Epithelial cell of umbilical artery (primary cell): ENCODE data around the gene TBCK. TPM values are rescaled to one million over a fixed set of nuclear protein-coding genes. Genes with fewer than 3 reads are reported as not detected.

Source experiments
- total RNA-seq: library from RNA; depleted of rRNA; stranded (reverse); fragments of >200 nt; gene quantifications from 2 replicates; pipeline ENCODE4 v1.2.3, GENCODE V29; 2014

The TBCK gene
- total RNA-seq, result 17.2 and 37.4 TPM in 2 replicates

DNA sequence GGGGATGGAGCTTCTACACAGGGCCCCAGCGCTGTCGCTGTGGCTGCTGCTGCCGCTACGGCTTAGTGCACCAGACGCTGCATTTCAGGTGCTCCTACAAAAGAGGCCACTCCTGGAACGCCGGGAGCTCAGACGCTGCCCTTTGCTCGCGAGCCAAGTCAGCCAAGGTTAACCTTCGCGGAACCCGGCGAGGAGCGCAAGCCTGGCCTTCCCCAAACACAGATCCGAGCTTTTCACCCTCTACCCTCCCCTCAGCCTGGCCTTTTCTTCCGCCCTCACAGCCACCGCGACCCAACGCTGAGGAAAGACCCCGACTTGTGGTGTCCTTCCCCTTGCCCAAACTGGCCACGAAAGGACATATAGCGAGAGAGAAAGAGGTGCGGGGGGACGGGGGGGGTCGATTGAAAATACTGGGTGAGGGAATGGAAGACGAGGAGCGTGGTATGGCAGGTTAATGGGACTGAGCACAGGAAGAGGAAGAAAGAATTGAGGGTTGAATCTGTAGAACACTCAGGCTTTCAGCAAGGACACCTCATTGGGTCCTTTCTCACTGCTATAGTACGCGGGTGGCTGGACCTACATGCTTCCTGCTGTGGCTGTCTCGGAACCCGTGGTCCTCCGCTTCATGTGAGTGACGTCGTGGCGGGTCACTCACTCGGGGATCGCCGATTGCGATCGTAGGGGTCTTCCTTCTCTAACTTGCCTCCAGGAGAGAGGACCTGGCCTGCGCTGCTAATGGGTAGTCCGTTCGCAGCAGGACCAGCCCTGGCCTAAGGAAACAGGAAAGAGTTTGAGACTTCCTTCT lies at the start of gene TBCK, which contains the start of gene AIMP1:
TBCK (minus strand) TSS at position 242 of the 805 bp plus-strand sequence. CDS start 7,249 bp downstream, outside the sequence.
AIMP1 (plus strand) TSS at position 583 of the 805 bp plus-strand sequence. CDS start 8,460 bp downstream, outside the sequence.

Other genes starting within 250 kb of the TBCK start
- 32.8 and 33.1 TPM in 2 replicates for gene AIMP1, start 341 bp upstream of the TBCK start, total RNA-seq
- gene GIMD1, start 52.6 kb upstream of the TBCK start, total RNA-seq, result not detected in 2 replicates